Chondrocyte (in vitro differentiated cells): Measurements from ENCODE around the gene MYO10. TPM values are rescaled to one million over a fixed set of nuclear protein-coding genes. Genes with fewer than 3 reads are reported as not detected.

Source experiments
- DNase-seq: peaks from one replicate; pipeline ENCODE4 v3.0.0; 2021; ENCODE audit warnings: mixed read lengths, low spot score
- H3K27ac Mint-ChIP-seq: one replicate; pipeline ENCODE4 v1.8.0; 2021; ENCODE audit warnings: mild to moderate bottlenecking, moderate library complexity, mixed read lengths; ENCODE audit not compliant: unreplicated experiment
- H3K27me3 Mint-ChIP-seq: 2 replicates; pipeline ENCODE4 v1.8.0; 2021; ENCODE audit warnings: low read depth, mixed read lengths
- H3K36me3 Mint-ChIP-seq: 2 replicates; pipeline ENCODE4 v1.8.0; 2021; ENCODE audit warnings: low read depth, mixed read lengths
- H3K4me1 Mint-ChIP-seq: 2 replicates; pipeline ENCODE4 v1.8.0; 2021; ENCODE audit warnings: low read depth, mild to moderate bottlenecking, mixed read lengths
- H3K4me3 Mint-ChIP-seq: one replicate; pipeline ENCODE4 v1.8.0; 2021; ENCODE audit warnings: mild to moderate bottlenecking, moderate library complexity, mixed read lengths; ENCODE audit not compliant: unreplicated experiment
- H3K9me3 Mint-ChIP-seq: 2 replicates; pipeline ENCODE4 v1.8.0; 2021; ENCODE audit warnings: low read depth, mixed read lengths
- CTCF ChIP-seq: fragments of 200-600 bp; sonication (generic); IDR thresholded peaks from 2 replicates; pipeline ENCODE4 v1.5.0; 2021; ENCODE audit warnings: antibody characterized with exemption, mild to moderate bottlenecking, moderate library complexity
- total RNA-seq: library from RNA; stranded (reverse); gene quantifications from 3 replicates; pipeline ENCODE4 v1.2.1, GENCODE V29; 2021

Gene MYO10
- total RNA-seq, 1 donor from 2014 or later = 51.9 TPM

DNA sequence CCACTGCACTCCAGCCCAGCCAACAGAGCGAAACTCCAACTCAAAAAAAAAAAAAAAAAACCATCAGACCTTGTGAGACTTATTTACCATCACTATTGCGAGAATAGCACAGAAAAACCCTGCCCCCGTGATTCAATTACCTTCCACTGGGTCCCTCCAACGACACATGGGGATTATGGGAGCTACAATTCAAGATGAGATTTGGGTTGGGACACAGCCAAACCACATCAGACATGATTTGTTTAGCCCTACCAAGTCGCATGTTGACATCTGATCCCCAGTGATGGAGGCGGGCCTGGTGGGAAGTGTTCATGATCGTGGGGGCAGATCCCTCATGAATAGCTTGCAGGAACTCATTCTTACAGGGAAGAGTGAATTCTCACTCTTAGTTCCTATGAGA, 26.6 kb downstream of the MYO10 start:
- Mint-ChIP-seq H3K36me3 (no peaks in the 10 kb centered on the region), H3K4me3 (no peak overlapping the region), H3K27ac (no peak overlapping the region), H3K27me3 (no peaks in the 10 kb centered on the region), H3K9me3 (no peaks in the 10 kb centered on the region), H3K4me1 (peaks cover 59% of the 10 kb centered on the region)
- DNase-seq = no peak
- no peak for TF ChIP-seq CTCF

DNA sequence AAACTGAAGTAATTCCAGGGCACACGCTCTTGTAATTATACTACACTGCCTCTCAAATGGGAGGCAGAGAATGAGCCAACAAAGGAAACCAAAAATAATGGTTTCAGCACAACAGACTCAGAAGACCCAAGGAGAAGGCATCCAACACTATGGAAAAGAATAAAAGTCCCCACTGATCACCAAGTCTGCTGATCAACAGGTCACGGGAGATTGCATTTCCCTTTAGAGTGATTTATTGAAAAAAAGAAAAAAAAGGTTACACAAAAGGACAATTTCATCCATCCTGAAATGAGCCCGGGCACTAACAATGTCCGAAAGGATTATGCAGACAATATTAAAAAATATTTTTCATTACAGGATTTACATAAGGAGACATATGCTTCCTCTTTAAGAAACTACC, 28.8 kb downstream of the MYO10 start:
- Mint-ChIP-seq H3K9me3 (no peaks in the 10 kb centered on the region), H3K36me3 (no peaks in the 10 kb centered on the region), H3K27me3 (no peaks in the 10 kb centered on the region), H3K4me3 (no peak overlapping the region), H3K27ac (no peak overlapping the region), H3K4me1 (peaks cover 46% of the 10 kb centered on the region)
- no peak for DNase-seq
- TF ChIP-seq CTCF = no peak

DNA sequence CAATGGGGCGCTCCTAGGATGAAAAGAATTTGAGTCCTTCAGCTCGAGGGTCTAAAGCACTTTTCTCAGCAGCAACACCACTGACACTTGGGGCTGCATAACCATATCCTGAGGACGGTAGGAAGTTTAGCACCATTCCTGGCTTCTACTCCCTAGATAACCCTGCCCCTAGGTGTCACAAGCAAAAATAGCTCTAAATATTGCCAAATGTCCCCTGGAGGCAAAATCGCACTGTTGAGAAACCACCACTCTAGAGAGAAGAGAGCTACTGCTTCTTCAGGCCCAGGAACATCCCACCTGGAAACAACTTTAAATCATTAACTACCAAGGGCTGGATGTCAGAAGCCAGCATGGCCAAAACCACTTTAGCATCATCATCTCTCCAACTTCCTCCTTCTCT, 29.8 kb downstream of the MYO10 start:
- no peak for DNase-seq
- H3K4me1 Mint-ChIP-seq = peaks cover 47% of the 10 kb centered on the region
- no peaks in the 10 kb centered on the region for H3K27me3 Mint-ChIP-seq
- no peak overlapping the region for H3K27ac Mint-ChIP-seq
- H3K36me3 Mint-ChIP-seq = no peaks in the 10 kb centered on the region
- no peaks in the 10 kb centered on the region for H3K9me3 Mint-ChIP-seq
- H3K4me3 Mint-ChIP-seq = no peak overlapping the region
- TF ChIP-seq CTCF = no peak

DNA sequence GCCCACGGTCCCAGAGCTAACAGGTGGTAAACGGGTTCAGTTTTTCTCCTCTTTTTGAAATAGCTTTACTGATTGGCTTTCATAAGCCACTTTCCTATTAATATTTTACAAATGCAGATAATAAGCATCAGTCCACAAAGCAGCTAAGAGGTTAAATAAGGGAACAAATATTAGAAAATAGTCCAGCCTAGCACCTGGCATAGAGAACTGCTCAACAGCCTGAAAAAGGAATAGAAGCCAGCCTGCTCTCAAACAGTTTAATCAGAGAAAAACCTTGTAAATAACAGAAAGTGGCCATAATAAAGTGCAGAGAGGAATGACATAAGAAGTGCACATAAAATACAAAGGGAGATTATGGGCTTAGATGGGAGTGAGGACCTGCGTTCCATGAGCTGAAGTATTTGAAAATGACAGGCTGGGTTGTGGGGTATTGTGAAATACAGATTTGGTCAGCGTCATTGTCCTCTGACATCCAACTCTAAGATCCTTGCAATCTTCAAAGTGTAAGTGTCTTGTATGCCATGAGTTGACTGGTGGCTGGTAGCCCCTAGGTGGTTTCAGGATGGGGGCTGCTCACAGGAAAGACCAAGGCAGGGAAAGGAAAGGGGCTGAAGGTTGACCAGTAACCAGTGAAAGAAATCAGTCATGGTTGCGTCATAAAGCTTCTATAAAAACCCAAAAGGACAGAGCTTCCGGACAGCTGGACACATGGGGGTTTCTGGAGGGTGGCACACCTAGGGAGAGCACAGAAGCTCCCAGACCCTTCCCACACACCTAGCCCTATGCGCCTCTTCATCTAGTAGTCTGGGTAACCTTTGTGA, 32.4 kb downstream of the MYO10 start:
- no peak for DNase-seq
- TF ChIP-seq CTCF = no peak
- no peaks in the 10 kb centered on the region for H3K9me3 Mint-ChIP-seq
- H3K27me3 Mint-ChIP-seq = no peaks in the 10 kb centered on the region
- H3K27ac Mint-ChIP-seq = no peak overlapping the region
- no peak overlapping the region for H3K4me3 Mint-ChIP-seq
- no peaks in the 10 kb centered on the region for H3K36me3 Mint-ChIP-seq
- peaks cover 40% of the 10 kb centered on the region for H3K4me1 Mint-ChIP-seq

DNA sequence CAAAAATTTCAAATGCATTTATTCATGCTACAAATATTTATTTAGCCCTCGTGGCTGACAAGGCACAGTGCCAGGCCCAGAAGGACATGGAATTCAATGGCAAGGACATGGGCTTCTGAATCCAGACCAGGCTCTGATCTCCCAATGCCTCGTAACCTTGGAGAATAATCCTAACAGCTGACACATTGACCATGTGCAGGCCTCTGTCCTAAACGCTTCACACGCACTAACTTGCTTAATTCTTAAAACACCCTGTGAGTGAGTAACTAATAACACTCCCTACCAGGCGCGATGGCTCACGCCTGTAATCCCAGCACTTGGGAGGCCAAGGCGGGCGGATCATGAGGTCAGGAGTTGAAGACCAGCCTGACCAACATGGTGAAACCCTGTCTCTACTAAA, 33.2 kb downstream of the MYO10 start:
- H3K4me3 Mint-ChIP-seq = peak overlapping the region; percentile 6
- no peak overlapping the region for H3K27ac Mint-ChIP-seq
- H3K36me3 Mint-ChIP-seq = no peaks in the 10 kb centered on the region
- no peaks in the 10 kb centered on the region for H3K9me3 Mint-ChIP-seq
- no peak for TF ChIP-seq CTCF
- H3K4me1 Mint-ChIP-seq = peaks cover 40% of the 10 kb centered on the region
- no peak for DNase-seq
- H3K27me3 Mint-ChIP-seq = no peaks in the 10 kb centered on the region
